Urinary bladder (tissue), 4 donors: ENCODE results near the gene MBOAT1. TPM values are rescaled to one million over a fixed set of nuclear protein-coding genes. Genes with fewer than 3 reads are reported as not detected.

ENCODE experiments used
- DNase-seq: peaks from one replicate; pipeline ENCODE4 v3.0.0-alpha.2; 2015; ENCODE audit errors: extremely low spot score
- H3K27ac ChIP-seq: one replicate; pipeline ENCODE4 v1.5.1; 2013; ENCODE audit warnings: low read depth, mild to moderate bottlenecking, moderate library complexity
- H3K36me3 ChIP-seq: one replicate; pipeline ENCODE4 v1.6.1; 2013; ENCODE audit warnings: mild to moderate bottlenecking, moderate library complexity; ENCODE audit not compliant: insufficient read depth
- H3K4me1 ChIP-seq: one replicate; pipeline ENCODE4 v1.6.1; 2013; ENCODE audit warnings: mild to moderate bottlenecking, moderate library complexity; ENCODE audit not compliant: insufficient read depth
- H3K4me3 ChIP-seq: one replicate; pipeline ENCODE4 v1.5.1; 2013; ENCODE audit warnings: low read depth, low read length
- WGBS: extraction: QIAGEN DNeasy Blood & Tissue Kit; methylation state at CpG from one replicate; pipeline ENCODE4 v1.1.7; 2013; 5-methylcytosine and 5-hydroxymethylcytosine counted together
- polyA plus RNA-seq: library from polyadenylated mRNA; stranded (reverse); fragments of 200-250 nt; gene quantifications from one replicate; pipeline ENCODE4 v1.2.3, GENCODE V29; 2013
- total RNA-seq: library from RNA; depleted of rRNA; stranded (reverse); fragments of >200 nt; gene quantifications from one replicate; pipeline ENCODE4 v1.2.3, GENCODE V29; 2014
- donor health status: healthy with polysubstance abuse.
- donor health status: healthy.

The MBOAT1 gene
- total and polyA plus RNA-seq, 2 donors = 9.2 to 30.3 TPM

- Histone ChIP-seq H3K36me3 (no peaks in the 10 kb centered on the region), H3K4me3 (no peak overlapping the region), H3K27ac (no peak overlapping the region), H3K4me1 (no peaks in the 10 kb centered on the region)
- 98% methylated on average over 2 of the region's 2 CpGs for WGBS
- no peak for DNase-seq
Measured at GRCh38 chr6:20241102-20241501, 28.8 kb upstream of the MBOAT1 start.

- no peak for DNase-seq
- Histone ChIP-seq H3K27ac (no peak overlapping the region), H3K4me3 (no peak overlapping the region), H3K4me1 (no peaks in the 10 kb centered on the region), H3K36me3 (no peaks in the 10 kb centered on the region)
- WGBS = 91% methylated on average over 47 of the region's 47 CpGs
Measured at GRCh38 chr6:20238688-20239587, 26.7 kb upstream of the MBOAT1 start.

- DNase-seq = no peak
- WGBS = 86% methylated on average over 10 of the region's 10 CpGs
- Histone ChIP-seq H3K27ac (no peak overlapping the region), H3K4me3 (no peak overlapping the region), H3K36me3 (no peaks in the 10 kb centered on the region), H3K4me1 (no peaks in the 10 kb centered on the region)
Measured at GRCh38 chr6:20237677-20238460, 25.6 kb upstream of the MBOAT1 start.

GRCh38 chr6:20236909-20237600 lies 24.8 kb upstream of the MBOAT1 start:
- 77% methylated on average over 2 of the region's 2 CpGs for WGBS
- H3K36me3 ChIP-seq = no peaks in the 10 kb centered on the region
- DNase-seq = no peak
- H3K27ac ChIP-seq = no peak overlapping the region
- H3K4me1 ChIP-seq = no peaks in the 10 kb centered on the region
- H3K4me3 ChIP-seq = no peak overlapping the region

- Histone ChIP-seq H3K27ac (no peak overlapping the region), H3K4me3 (no peak overlapping the region), H3K4me1 (no peaks in the 10 kb centered on the region), H3K36me3 (no peaks in the 10 kb centered on the region)
- no peak for DNase-seq
- WGBS = 83% methylated on average over 3 of the region's 3 CpGs
Measured at GRCh38 chr6:20236344-20236743, 24.1 kb upstream of the MBOAT1 start.

- no peak overlapping the region for H3K27ac ChIP-seq
- WGBS = 93% methylated on average over 6 of the region's 6 CpGs
- no peaks in the 10 kb centered on the region for H3K4me1 ChIP-seq
- H3K4me3 ChIP-seq = no peak overlapping the region
- no peaks in the 10 kb centered on the region for H3K36me3 ChIP-seq
- no peak for DNase-seq
Measured at GRCh38 chr6:20235041-20235440, 22.8 kb upstream of the MBOAT1 start.

- Histone ChIP-seq H3K27ac (no peak overlapping the region), H3K36me3 (no peaks in the 10 kb centered on the region), H3K4me3 (no peak overlapping the region), H3K4me1 (no peaks in the 10 kb centered on the region)
- no peak for DNase-seq
- 56% methylated on average over 7 of the region's 7 CpGs for WGBS
Measured at GRCh38 chr6:20234136-20234535, 21.9 kb upstream of the MBOAT1 start.

- Histone ChIP-seq H3K27ac (no peak overlapping the region), H3K4me1 (no peaks in the 10 kb centered on the region), H3K4me3 (no peak overlapping the region), H3K36me3 (no peaks in the 10 kb centered on the region)
- 96% methylated on average over 44 of the region's 44 CpGs for WGBS
- no peak for DNase-seq
Measured at GRCh38 chr6:20233007-20233730, 20.9 kb upstream of the MBOAT1 start.

GRCh38 chr6:20232188-20232587 lies 19.9 kb upstream of the MBOAT1 start:
- Histone ChIP-seq H3K36me3 (no peaks in the 10 kb centered on the region), H3K4me3 (no peak overlapping the region), H3K4me1 (no peaks in the 10 kb centered on the region), H3K27ac (no peak overlapping the region)
- no peak for DNase-seq
- 98% methylated on average over 2 of the region's 2 CpGs for WGBS

GRCh38 chr6:20230401-20231119 lies 18.3 kb upstream of the MBOAT1 start:
- no peaks in the 10 kb centered on the region for H3K36me3 ChIP-seq
- no peak for DNase-seq
- WGBS = 92% methylated on average over 4 of the region's 4 CpGs
- no peaks in the 10 kb centered on the region for H3K4me1 ChIP-seq
- H3K27ac ChIP-seq = no peak overlapping the region
- H3K4me3 ChIP-seq = no peak overlapping the region

GRCh38 chr6:20229881-20230280 lies 17.6 kb upstream of the MBOAT1 start:
- Histone ChIP-seq H3K36me3 (no peaks in the 10 kb centered on the region), H3K27ac (no peak overlapping the region), H3K4me3 (no peak overlapping the region), H3K4me1 (no peaks in the 10 kb centered on the region)
- WGBS = 96% methylated on average over 4 of the region's 4 CpGs
- no peak for DNase-seq

GRCh38 chr6:20227350-20227749 lies 15.1 kb upstream of the MBOAT1 start:
- Histone ChIP-seq H3K4me1 (no peaks in the 10 kb centered on the region), H3K4me3 (no peak overlapping the region), H3K36me3 (no peaks in the 10 kb centered on the region), H3K27ac (no peak overlapping the region)
- 92% methylated on average over 2 of the region's 2 CpGs for WGBS
- DNase-seq = no peak

GRCh38 chr6:20223141-20223540 lies 10.9 kb upstream of the MBOAT1 start:
- no peak overlapping the region for H3K27ac ChIP-seq
- WGBS = 84% methylated on average over 1 of the region's 1 CpG

More at GRCh38 chr6:20223141-20223540, 10.9 kb upstream of the MBOAT1 start:
- no peak for DNase-seq
- no peaks in the 10 kb centered on the region for H3K4me1 ChIP-seq
- H3K4me3 ChIP-seq = no peak overlapping the region
- no peaks in the 10 kb centered on the region for H3K36me3 ChIP-seq
